HEK293T (cell line): ENCODE data around the gene L3MBTL3.

Experiments
- CTCF ChIA-PET: fragments of 350-600 bp; formaldehyde crosslinking; extraction: SDS; loops from one replicate; lab custom pipeline; 2021; ENCODE audit warnings: antibody characterized with exemption, inconsistent platforms; lab: Yijun Ruan, JAX
- POLR2A ChIA-PET: fragments of 350-600 bp; formaldehyde crosslinking; extraction: SDS; loops from one replicate; lab custom pipeline; 2020; ENCODE audit warnings: antibody characterized with exemption, inconsistent platforms; lab: Yijun Ruan, JAX
- DNase-seq: peaks from one replicate; pipeline ENCODE4 v3.0.0; 2012; ENCODE audit warnings: mixed read lengths; ENCODE audit errors: extremely low spot score
- ARNT ChIP-seq: fragments of 450-650 bp; IDR thresholded peaks from 2 replicates; pipeline ENCODE4 v1.6.1; 2017; ENCODE audit warnings: mild to moderate bottlenecking
- BHLHE40 ChIP-seq: fragments of 450-650 bp; IDR thresholded peaks from 2 replicates; pipeline ENCODE4 v1.6.1; 2016; ENCODE audit warnings: mild to moderate bottlenecking, moderate library complexity, borderline replicate concordance
- CTBP1 ChIP-seq: fragments of 450-650 bp; IDR thresholded peaks from 2 replicates; pipeline ENCODE4 v1.6.1; 2016; ENCODE audit warnings: borderline replicate concordance
- ELF4 ChIP-seq: fragments of 450-650 bp; IDR thresholded peaks from 2 replicates; pipeline ENCODE4 v1.6.1; 2017; ENCODE audit warnings: antibody characterized with exemption
- FOXA1 ChIP-seq: fragments of 450-650 bp; IDR thresholded peaks from 2 replicates; pipeline ENCODE4 v1.6.1; 2016; ENCODE audit warnings: mild to moderate bottlenecking
- FOXK2 ChIP-seq: fragments of 450-650 bp; IDR thresholded peaks from 2 replicates; pipeline ENCODE4 v1.6.1; 2016; ENCODE audit warnings: mild to moderate bottlenecking
- FOXM1 ChIP-seq: fragments of 450-650 bp; IDR thresholded peaks from 2 replicates; pipeline ENCODE4 v1.6.1; 2017; ENCODE audit warnings: mild to moderate bottlenecking, borderline replicate concordance
- HDGF ChIP-seq: fragments of 450-650 bp; IDR thresholded peaks from 2 replicates; pipeline ENCODE4 v1.6.1; 2017; ENCODE audit warnings: antibody characterized with exemption, borderline replicate concordance
- L3MBTL2 ChIP-seq: fragments of 450-650 bp; conservative IDR thresholded peaks from 2 replicates; pipeline ENCODE4 v1.6.1; 2016; ENCODE audit warnings: mild to moderate bottlenecking
- LEF1 ChIP-seq: fragments of 450-650 bp; IDR thresholded peaks from 2 replicates; pipeline ENCODE4 v1.6.1; 2017; ENCODE audit warnings: mild to moderate bottlenecking, borderline replicate concordance
- NFRKB ChIP-seq: fragments of 450-650 bp; IDR thresholded peaks from 2 replicates; pipeline ENCODE4 v1.6.1; 2016; ENCODE audit warnings: mild to moderate bottlenecking, moderate library complexity
- SP1 ChIP-seq: fragments of 450-650 bp; IDR thresholded peaks from 2 replicates; pipeline ENCODE4 v1.6.1; 2017
- SUZ12 ChIP-seq: fragments of 450-650 bp; IDR thresholded peaks from 2 replicates; pipeline ENCODE4 v1.6.1; 2016; ENCODE audit warnings: mild to moderate bottlenecking
- TARDBP ChIP-seq: fragments of 450-650 bp; IDR thresholded peaks from 2 replicates; pipeline ENCODE4 v1.6.1; 2016
- ZNF384 ChIP-seq: fragments of 450-650 bp; IDR thresholded peaks from 2 replicates; pipeline ENCODE4 v1.6.1; 2016
- TF ChIP-seq, protein P1 (sequence below): fragments of 450-650 bp; IDR thresholded peaks from 2 replicates; pipeline ENCODE4 v1.6.1; 2016

Gene L3MBTL3

DNA sequence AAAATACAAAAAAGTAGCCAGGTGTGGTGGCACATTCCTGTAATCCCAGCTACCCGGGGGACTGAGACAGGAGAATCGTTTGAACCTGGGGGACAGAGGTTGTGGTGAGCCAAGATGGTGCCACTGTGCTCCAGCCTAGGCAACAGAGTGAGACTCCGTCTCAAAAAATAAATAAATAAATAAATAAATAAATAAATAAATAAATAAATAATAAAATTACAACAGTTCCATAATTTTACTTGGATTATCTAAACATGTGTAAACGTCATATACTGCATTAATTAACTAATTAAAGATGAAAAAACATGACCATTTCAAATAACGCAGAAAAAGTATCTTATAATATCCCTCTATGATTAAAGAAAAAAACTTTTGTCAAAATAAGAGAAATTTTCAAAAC lies 138.5 kb downstream of the L3MBTL3 start:
- TF ChIP-seq NFRKB (no peak), BHLHE40 (no peak), FOXK2 (no peak), CTBP1 (no peak), SUZ12 (no peak), ZNF384 (no peak), SP1 (no peak), ELF4 (no peak), L3MBTL2 (no peak), FOXA1 (no peak), TARDBP (no peak), ARNT (no peak), FOXM1 (no peak), LEF1 (no peak), HDGF (no peak)
- TF ChIP-seq, protein P1, sequence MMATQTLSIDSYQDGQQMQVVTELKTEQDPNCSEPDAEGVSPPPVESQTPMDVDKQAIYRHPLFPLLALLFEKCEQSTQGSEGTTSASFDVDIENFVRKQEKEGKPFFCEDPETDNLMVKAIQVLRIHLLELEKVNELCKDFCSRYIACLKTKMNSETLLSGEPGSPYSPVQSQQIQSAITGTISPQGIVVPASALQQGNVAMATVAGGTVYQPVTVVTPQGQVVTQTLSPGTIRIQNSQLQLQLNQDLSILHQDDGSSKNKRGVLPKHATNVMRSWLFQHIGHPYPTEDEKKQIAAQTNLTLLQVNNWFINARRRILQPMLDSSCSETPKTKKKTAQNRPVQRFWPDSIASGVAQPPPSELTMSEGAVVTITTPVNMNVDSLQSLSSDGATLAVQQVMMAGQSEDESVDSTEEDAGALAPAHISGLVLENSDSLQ, result no peak
- no peak for DNase-seq
- POLR2A ChIA-PET, result no interaction called here
- CTCF ChIA-PET, result no interaction called here

DNA sequence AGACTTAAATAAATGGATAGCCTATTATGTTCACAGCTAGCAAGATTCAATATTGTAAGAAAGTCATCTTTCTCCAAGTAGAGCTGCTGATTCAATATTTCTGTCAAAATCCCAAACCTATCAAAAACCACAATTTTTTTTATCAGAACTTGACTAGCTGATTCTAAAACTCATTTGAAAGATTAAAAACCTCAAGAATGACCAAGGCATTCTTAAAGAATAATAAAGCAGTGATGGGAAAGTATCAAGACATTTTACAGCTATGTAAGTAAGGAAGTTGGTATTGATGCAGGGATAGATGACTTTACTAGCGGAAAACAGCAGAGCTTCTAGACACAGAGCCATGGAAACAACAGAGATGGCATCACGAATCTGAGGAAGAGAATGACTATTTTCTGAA lies 139.7 kb downstream of the L3MBTL3 start:
- DNase-seq, result no peak
- TF ChIP-seq FOXK2 (no peak), CTBP1 (no peak), ELF4 (no peak), TARDBP (no peak), LEF1 (no peak), HDGF (no peak), SUZ12 (no peak), SP1 (no peak), NFRKB (no peak), FOXA1 (no peak), BHLHE40 (no peak), L3MBTL2 (no peak), ZNF384 (no peak), FOXM1 (no peak), ARNT (no peak)
- TF ChIP-seq, protein P1, result no peak
- CTCF ChIA-PET, result no interaction called here
- POLR2A ChIA-PET, result no interaction called here

DNA sequence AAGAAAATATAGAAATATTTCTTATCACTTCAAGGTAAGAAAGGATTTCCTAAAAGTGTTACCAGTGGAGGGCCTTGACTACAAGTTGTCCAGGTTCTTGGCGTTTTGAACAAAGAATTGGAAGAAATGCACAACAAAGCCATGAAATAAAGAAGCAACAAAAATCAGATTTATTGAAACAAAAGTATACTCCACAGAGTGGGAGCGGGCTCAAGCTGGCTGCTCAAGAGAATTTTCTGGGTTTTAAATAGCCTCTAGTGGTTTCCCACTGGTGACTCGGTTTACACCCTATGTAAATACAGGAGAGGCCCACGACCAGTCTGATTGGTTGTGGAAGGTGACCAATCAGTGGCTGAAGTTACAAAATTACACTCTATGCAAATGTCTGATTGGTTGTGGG lies 140.2 kb downstream of the L3MBTL3 start:
- no peak for DNase-seq
- POLR2A ChIA-PET, result no interaction called here
- TF ChIP-seq HDGF (no peak), L3MBTL2 (no peak), FOXA1 (no peak), TARDBP (no peak)
- CTCF ChIA-PET, result interaction anchor here (0.7 kb wide), 1 partner anchor 560 kb away, joined by 3 read pairs; no protein-coding TSS in a partner anchor

DNA sequence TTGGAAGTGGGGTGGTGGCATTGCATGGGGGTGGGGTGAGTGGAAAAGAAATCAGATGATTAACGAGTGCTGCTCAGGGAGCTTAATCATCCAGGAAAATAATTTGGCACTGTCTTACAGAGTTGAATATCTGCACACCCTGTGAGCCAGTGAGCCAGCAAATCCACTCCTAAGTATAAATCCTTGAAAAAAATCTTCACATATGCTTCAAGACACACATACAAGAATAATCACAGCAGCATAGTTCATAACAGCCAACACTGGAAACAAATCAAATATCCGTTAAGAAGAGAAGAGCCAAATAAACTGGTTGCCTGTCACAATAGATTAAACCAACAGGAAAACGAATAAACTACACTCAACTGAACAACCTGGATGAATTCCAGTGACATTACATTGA lies 141.6 kb downstream of the L3MBTL3 start:
- TF ChIP-seq FOXA1 (no peak), HDGF (no peak), TARDBP (no peak), CTBP1 (no peak), ELF4 (no peak), BHLHE40 (no peak), FOXM1 (no peak), SUZ12 (no peak), ZNF384 (no peak), ARNT (no peak), FOXK2 (no peak), SP1 (no peak), L3MBTL2 (no peak), NFRKB (no peak), LEF1 (no peak)
- TF ChIP-seq, protein P1, result no peak
- DNase-seq, result no peak
- CTCF ChIA-PET, result interaction anchor here (0.5 kb wide), 1 partner anchor 642 kb away, joined by 3 read pairs; no protein-coding TSS in a partner anchor
- POLR2A ChIA-PET, result no interaction called here

DNA sequence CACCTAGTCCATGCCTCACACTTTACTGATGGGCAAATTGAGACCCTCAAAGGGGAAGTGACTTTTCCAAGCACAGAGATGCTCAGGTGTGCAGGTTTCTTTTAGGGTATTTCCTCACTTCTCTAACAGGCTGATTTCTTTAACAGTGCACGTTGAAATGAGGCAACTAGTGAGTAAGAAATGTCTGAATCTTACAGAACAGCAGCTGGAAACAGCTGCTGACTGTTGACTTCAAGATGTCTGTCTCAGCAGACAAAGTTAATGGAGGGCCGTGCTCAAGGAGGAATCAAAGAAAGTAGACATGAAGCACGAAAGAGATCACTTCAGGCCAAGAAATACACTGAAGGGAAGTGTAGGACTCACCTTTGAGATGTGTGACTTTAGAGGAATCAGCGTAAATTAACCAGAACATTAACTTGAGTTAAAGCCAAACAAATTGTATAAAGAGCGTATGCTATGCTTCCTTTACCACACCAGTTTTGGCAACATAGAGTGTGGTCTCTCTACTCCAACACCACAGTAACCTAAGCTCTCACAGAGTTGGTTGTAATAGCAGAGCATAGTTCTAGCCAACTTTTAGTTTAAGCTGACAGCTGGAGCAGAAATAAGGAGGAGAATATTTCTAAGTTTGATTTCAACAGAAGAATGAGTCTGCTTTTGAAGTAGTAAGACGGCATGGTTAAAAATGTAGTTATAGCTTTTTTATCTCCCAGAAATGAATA lies 143.5 kb downstream of the L3MBTL3 start:
- TF ChIP-seq SP1 (no peak), SUZ12 (no peak), ELF4 (no peak), ZNF384 (no peak), ARNT (no peak), FOXK2 (no peak), FOXA1 (no peak), BHLHE40 (no peak), NFRKB (no peak), CTBP1 (no peak), FOXM1 (no peak), TARDBP (no peak), HDGF (no peak), L3MBTL2 (no peak), LEF1 (no peak)
- TF ChIP-seq, protein P1, result no peak
- DNase-seq, result no peak
- ChIA-PET POLR2A (no interaction called here), CTCF (no interaction called here)

DNA sequence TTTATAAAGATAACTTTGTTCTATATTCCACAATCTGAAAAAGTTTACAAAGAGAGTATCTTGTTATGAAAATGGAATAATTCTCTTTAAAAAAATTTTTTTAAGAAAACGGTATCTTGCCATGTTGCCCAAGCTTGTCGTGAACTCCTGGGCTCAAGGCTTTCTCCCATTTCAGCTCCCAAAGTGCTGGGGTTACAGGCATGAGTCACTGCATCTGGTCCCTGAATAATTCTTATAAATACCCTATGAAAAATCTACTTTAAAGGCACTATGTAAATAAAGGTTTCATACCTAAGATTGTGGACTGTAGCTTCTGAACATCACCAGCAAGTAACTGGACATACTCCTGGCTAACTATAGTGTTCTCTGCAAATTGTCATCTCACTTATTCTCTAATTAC lies 144.0 kb downstream of the L3MBTL3 start:
- no peak for DNase-seq
- TF ChIP-seq ZNF384 (no peak), HDGF (no peak), TARDBP (no peak), L3MBTL2 (no peak), ELF4 (no peak), NFRKB (no peak), LEF1 (no peak), FOXA1 (no peak), FOXK2 (no peak), CTBP1 (no peak), FOXM1 (no peak), ARNT (no peak), SP1 (no peak), BHLHE40 (no peak), SUZ12 (no peak)
- TF ChIP-seq, protein P1, result no peak
- CTCF ChIA-PET, result no interaction called here
- POLR2A ChIA-PET, result no interaction called here
